CD14-positive monocyte (primary cell): ENCODE data around the gene TNIK. TPM values are rescaled to one million over a fixed set of nuclear protein-coding genes. Genes with fewer than 3 reads are reported as not detected.

Experiments
- DNase-seq, 3 donors: peaks; one replicate each; pipeline ENCODE4 v3.0.0-alpha.2; 2011 to 2022
- H2AFZ ChIP-seq: 2 replicates; pipeline ENCODE4 v1.6.0; 2012; ENCODE audit warnings: mild to moderate bottlenecking, low read depth, low read length, inconsistent platforms; ENCODE audit not compliant: insufficient read depth, poor library complexity, severe bottlenecking
- H3K27ac ChIP-seq, 2 donors: 1 replicate in 1 of 2; 2 replicates in 1 of 2; pipeline ENCODE4 v1.5.1; 2012 to 2013; ENCODE audit warnings: low read length in 2 of 2, control low read depth in 1 of 2, inconsistent platforms in 1 of 2, low read depth in 1 of 2, mild to moderate bottlenecking in 1 of 2
- H3K27me3 ChIP-seq, 2 donors: one replicate each; pipeline versions ENCODE4 v1.6.0 to v1.6.1; 2011 to 2013; ENCODE audit warnings: low read length in 2 of 2; ENCODE audit not compliant: control insufficient read depth in 2 of 2, insufficient read depth in 2 of 2
- H3K36me3 ChIP-seq, 2 donors: replicated peaks in 1 of 2; 1 replicate in 1 of 2; 2 replicates in 1 of 2; pipeline versions ENCODE4 v1.5.1 to v1.6.1; 2012 to 2013; ENCODE audit warnings: low read length in 2 of 2, control low read depth in 1 of 2, inconsistent platforms in 1 of 2, mild to moderate bottlenecking in 1 of 2; ENCODE audit not compliant: insufficient read depth in 2 of 2, control insufficient read depth in 1 of 2
- H3K4me1 ChIP-seq, 2 donors: 1 replicate in 1 of 2; 2 replicates in 1 of 2; pipeline versions ENCODE4 v1.5.1 to v1.6.1; 2012 to 2013; ENCODE audit warnings: low read length in 2 of 2, control low read depth in 1 of 2, inconsistent platforms in 1 of 2, mild to moderate bottlenecking in 1 of 2, moderate library complexity in 1 of 2; ENCODE audit not compliant: insufficient read depth in 2 of 2, control insufficient read depth in 1 of 2
- H3K4me2 ChIP-seq: replicated peaks from 2 replicates; pipeline ENCODE3; 2012; ENCODE audit warnings: low read length, moderate library complexity, mild to moderate bottlenecking; ENCODE audit not compliant: poor library complexity, severe bottlenecking; ENCODE audit errors: extremely low read depth
- H3K4me3 ChIP-seq, 3 experiments: fragments of 200-600 bp in 1 of 3; sonication (generic) in 1 of 3; replicated peaks in 1 of 3; 1 replicate in 2 of 3; 2 replicates in 1 of 3; pipeline ENCODE4 v1.5.1; 2011 to 2013; ENCODE audit warnings: low read length in 3 of 3, mild to moderate bottlenecking in 3 of 3, control low read depth in 2 of 3, low read depth in 2 of 3, inconsistent platforms in 1 of 3, moderate library complexity in 1 of 3
- H3K79me2 ChIP-seq: 2 replicates; pipeline ENCODE4 v1.6.0; 2012; ENCODE audit warnings: mild to moderate bottlenecking, control low read depth, inconsistent platforms, low read length, moderate library complexity; ENCODE audit not compliant: insufficient read depth
- H3K9ac ChIP-seq: 2 replicates; pipeline ENCODE4 v1.6.0; 2017; ENCODE audit warnings: low read length, mild to moderate bottlenecking; ENCODE audit not compliant: insufficient read depth, poor library complexity, severe bottlenecking
- H3K9me3 ChIP-seq, 2 donors: replicated peaks in 1 of 2; 1 replicate in 1 of 2; 2 replicates in 1 of 2; pipeline versions ENCODE4 v1.5.1 to v1.6.1; 2012 to 2013; ENCODE audit warnings: low read length in 2 of 2, control low read depth in 1 of 2; ENCODE audit not compliant: control insufficient read depth in 1 of 2, insufficient read depth in 1 of 2
- H4K20me1 ChIP-seq: 2 replicates; pipeline ENCODE4 v1.6.0; 2012; ENCODE audit warnings: mild to moderate bottlenecking, low read length, control low read depth, moderate library complexity; ENCODE audit not compliant: insufficient read depth
- H3K27ac Mint-ChIP-seq, 7 donors: one replicate each; pipeline ENCODE4 v1.8.0; 2020; ENCODE audit warnings: mild to moderate bottlenecking in 7 of 7, mixed read lengths in 7 of 7, moderate library complexity in 6 of 7, inconsistent platforms in 2 of 7
- H3K27me3 Mint-ChIP-seq, 3 donors: one replicate each; pipeline ENCODE4 v1.8.0; 2021 to 2022; ENCODE audit warnings: low read depth in 3 of 3, mild to moderate bottlenecking in 3 of 3, mixed read lengths in 3 of 3, moderate library complexity in 3 of 3, inconsistent platforms in 1 of 3
- H3K36me3 Mint-ChIP-seq, 2 donors: one replicate each; pipeline ENCODE4 v1.8.0; 2020; ENCODE audit warnings: mixed read lengths in 2 of 2, inconsistent platforms in 1 of 2, mild to moderate bottlenecking in 1 of 2
- H3K4me1 Mint-ChIP-seq: one replicate; pipeline ENCODE4 v1.8.0; 2020; ENCODE audit warnings: mild to moderate bottlenecking, mixed read lengths
- H3K4me3 Mint-ChIP-seq, 2 donors: one replicate each; pipeline ENCODE4 v1.8.0; 2020; ENCODE audit warnings: mild to moderate bottlenecking in 2 of 2, mixed read lengths in 2 of 2, moderate library complexity in 1 of 2
- H3K9me3 Mint-ChIP-seq, 7 donors: one replicate each; pipeline ENCODE4 v1.8.0; 2020 to 2022; ENCODE audit warnings: mixed read lengths in 7 of 7, mild to moderate bottlenecking in 6 of 7, moderate library complexity in 6 of 7, inconsistent platforms in 2 of 7
- WGBS: methylation state at CpG from one replicate; pipeline ENCODE4 v1.1.5; 2013; ENCODE audit warnings: missing lambda C conversion rate; ENCODE audit not compliant: insufficient coverage; 5-methylcytosine and 5-hydroxymethylcytosine counted together
- intact Hi-C, 2 donors: fragments of 100-400 bp; cut with micrococcal nuclease; formaldehyde crosslinking; loops; one replicate each; pipeline versions ENCODE4 v1.15.0 to v1.15.1; 2023
- polyA plus RNA-seq, 3 donors: library from polyadenylated mRNA; depleted of rRNA in 1 of 3; unstranded in 2 of 3; stranded (reverse) in 1 of 3; fragments of 300-500 nt in 2 of 3; fragments of >200 nt in 1 of 3; fragmentation: Illumina TruSeq in 2 of 3; gene quantifications; 1 replicate in 2 of 3; 2 replicates in 1 of 3; pipeline ENCODE4 v1.2.3, GENCODE V29; 2012 to 2021
- TF ChIP-seq, protein P1 (sequence below): fragments of 200-600 bp; IDR thresholded peaks from one replicate; pipeline ENCODE4 v1.8.0; 2022; ENCODE audit warnings: antibody characterized with exemption, mild to moderate bottlenecking

TNIK gene
- polyA plus RNA-seq, 3 donors, result 0.36 to 1.8 (median 0.75) TPM

- Mint-ChIP-seq H3K36me3 (no peaks in the 10 kb centered on the region), H3K27me3 (peaks cover 0 to 3% (median 2%) of the 10 kb centered on the region in 3 donors), H3K9me3 (no peaks in the 10 kb centered on the region), H3K4me3 (no peak overlapping the region), H3K4me1 (peaks cover 2% of the 10 kb centered on the region), H3K27ac (no peak overlapping the region)
- Histone ChIP-seq H2AFZ (no peak overlapping the region), H3K79me2 (no peaks in the 10 kb centered on the region), H4K20me1 (no peaks in the 10 kb centered on the region), H3K4me2 (no peak overlapping the region), H3K9me3 (no peaks in the 10 kb centered on the region), H3K36me3 (no peaks in the 10 kb centered on the region), H3K4me1 (no peaks in the 10 kb centered on the region), H3K27ac (no peak overlapping the region), H3K4me3 (no peak overlapping the region), H3K27me3 (no peaks in the 10 kb centered on the region), H3K9ac (no peak overlapping the region)
- no peak for DNase-seq
- intact Hi-C loops, result no loop called here
- TF ChIP-seq, protein P1, sequence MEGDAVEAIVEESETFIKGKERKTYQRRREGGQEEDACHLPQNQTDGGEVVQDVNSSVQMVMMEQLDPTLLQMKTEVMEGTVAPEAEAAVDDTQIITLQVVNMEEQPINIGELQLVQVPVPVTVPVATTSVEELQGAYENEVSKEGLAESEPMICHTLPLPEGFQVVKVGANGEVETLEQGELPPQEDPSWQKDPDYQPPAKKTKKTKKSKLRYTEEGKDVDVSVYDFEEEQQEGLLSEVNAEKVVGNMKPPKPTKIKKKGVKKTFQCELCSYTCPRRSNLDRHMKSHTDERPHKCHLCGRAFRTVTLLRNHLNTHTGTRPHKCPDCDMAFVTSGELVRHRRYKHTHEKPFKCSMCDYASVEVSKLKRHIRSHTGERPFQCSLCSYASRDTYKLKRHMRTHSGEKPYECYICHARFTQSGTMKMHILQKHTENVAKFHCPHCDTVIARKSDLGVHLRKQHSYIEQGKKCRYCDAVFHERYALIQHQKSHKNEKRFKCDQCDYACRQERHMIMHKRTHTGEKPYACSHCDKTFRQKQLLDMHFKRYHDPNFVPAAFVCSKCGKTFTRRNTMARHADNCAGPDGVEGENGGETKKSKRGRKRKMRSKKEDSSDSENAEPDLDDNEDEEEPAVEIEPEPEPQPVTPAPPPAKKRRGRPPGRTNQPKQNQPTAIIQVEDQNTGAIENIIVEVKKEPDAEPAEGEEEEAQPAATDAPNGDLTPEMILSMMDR, result no peak
- no CpG with 5 or more reads among the region's 1 CpG for WGBS
These were observed 123.8 kb downstream of the TNIK start for GRCh38 chr3:171336406-171336805.

- TF ChIP-seq, protein P1, result no peak
- intact Hi-C loops, result no loop called here
- Histone ChIP-seq H3K4me3 (no peak overlapping the region), H3K79me2 (no peaks in the 10 kb centered on the region), H3K27me3 (no peaks in the 10 kb centered on the region), H3K36me3 (no peaks in the 10 kb centered on the region), H4K20me1 (no peaks in the 10 kb centered on the region), H3K4me1 (no peaks in the 10 kb centered on the region), H2AFZ (no peak overlapping the region), H3K4me2 (no peak overlapping the region), H3K9ac (no peak overlapping the region), H3K9me3 (no peaks in the 10 kb centered on the region), H3K27ac (no peak overlapping the region)
- Mint-ChIP-seq H3K27me3 (peaks cover 0 to 5% (median 2%) of the 10 kb centered on the region in 3 donors), H3K27ac (no peak overlapping the region), H3K4me1 (peaks cover 2% of the 10 kb centered on the region), H3K9me3 (no peaks in the 10 kb centered on the region), H3K4me3 (no peak overlapping the region), H3K36me3 (no peaks in the 10 kb centered on the region)
- WGBS, result 80% methylated on average over 1 of the region's 3 CpGs
- DNase-seq, result no peak
These were observed 124.6 kb downstream of the TNIK start for GRCh38 chr3:171335559-171335958.
